Fibroblast of villous mesenchyme (primary cell): ENCODE results near the gene CAMSAP1. TPM values are rescaled to one million over a fixed set of nuclear protein-coding genes. Genes with fewer than 3 reads are reported as not detected.

Experiments used
- DNase-seq: peaks from one replicate; pipeline ENCODE4 v3.0.0-alpha.2; 2010; ENCODE audit warnings: low read depth
- H3K4me3 ChIP-seq: 2 replicates; pipeline ENCODE4 v1.5.1; 2011; ENCODE audit warnings: low read depth, mild to moderate bottlenecking, low read length
- total RNA-seq: library from RNA; depleted of rRNA; stranded (reverse); fragments of >200 nt; gene quantifications from 2 replicates; pipeline ENCODE4 v1.2.3, GENCODE V29; 2012
- TF ChIP-seq, protein P1 (sequence below): IDR thresholded peaks from 2 replicates; pipeline ENCODE4 v1.5.1; 2012; ENCODE audit warnings: low read depth, mild to moderate bottlenecking, low read length; ENCODE audit not compliant: insufficient read depth

CAMSAP1 gene
- total RNA-seq, 1 donor: 23.7 TPM

DNA sequence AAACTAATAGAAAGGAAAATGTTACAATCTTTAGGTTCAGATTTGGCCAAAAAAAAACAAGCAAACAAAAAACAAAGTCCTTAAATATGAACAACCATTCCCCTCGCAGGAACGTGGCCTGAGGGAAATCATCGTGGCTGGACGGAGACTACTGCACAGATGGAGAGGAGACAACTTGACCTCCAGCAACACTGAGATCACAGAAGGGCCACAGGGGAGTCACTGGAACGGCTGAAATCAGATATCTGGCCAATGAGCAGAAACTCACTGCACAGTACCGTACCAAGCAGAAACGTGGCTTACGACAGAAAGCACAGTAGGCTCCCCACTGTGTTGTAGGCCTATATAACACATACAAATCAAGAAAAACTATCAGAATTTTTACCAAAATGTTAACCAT is 27.7 kb downstream of the CAMSAP1 start:
- DNase-seq: no peak
- TF ChIP-seq, protein P1, sequence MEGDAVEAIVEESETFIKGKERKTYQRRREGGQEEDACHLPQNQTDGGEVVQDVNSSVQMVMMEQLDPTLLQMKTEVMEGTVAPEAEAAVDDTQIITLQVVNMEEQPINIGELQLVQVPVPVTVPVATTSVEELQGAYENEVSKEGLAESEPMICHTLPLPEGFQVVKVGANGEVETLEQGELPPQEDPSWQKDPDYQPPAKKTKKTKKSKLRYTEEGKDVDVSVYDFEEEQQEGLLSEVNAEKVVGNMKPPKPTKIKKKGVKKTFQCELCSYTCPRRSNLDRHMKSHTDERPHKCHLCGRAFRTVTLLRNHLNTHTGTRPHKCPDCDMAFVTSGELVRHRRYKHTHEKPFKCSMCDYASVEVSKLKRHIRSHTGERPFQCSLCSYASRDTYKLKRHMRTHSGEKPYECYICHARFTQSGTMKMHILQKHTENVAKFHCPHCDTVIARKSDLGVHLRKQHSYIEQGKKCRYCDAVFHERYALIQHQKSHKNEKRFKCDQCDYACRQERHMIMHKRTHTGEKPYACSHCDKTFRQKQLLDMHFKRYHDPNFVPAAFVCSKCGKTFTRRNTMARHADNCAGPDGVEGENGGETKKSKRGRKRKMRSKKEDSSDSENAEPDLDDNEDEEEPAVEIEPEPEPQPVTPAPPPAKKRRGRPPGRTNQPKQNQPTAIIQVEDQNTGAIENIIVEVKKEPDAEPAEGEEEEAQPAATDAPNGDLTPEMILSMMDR: no peak

DNA sequence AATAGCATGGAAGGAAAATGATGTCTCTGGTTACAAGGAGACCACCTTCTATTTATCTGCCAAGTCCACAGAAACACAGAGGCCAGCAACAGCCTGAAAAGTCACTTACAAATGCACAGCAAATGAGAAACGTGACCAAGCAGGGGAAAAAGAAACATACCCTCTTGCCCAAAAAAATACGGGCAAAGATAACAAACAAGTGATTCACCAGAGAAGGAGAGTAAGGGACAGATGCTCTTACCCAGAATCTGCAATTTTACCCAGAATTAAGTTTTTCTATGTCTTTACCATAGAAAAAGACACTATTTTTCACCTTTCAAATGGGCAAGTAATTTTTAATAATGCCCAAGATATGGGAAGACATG is 28.1 kb downstream of the CAMSAP1 start:
- no peak for DNase-seq
- no peak overlapping the region for H3K4me3 ChIP-seq
- TF ChIP-seq, protein P1: no peak

More for the DNA sequence above, 27.7 kb downstream of the CAMSAP1 start:
- no peak overlapping the region for H3K4me3 ChIP-seq

DNA sequence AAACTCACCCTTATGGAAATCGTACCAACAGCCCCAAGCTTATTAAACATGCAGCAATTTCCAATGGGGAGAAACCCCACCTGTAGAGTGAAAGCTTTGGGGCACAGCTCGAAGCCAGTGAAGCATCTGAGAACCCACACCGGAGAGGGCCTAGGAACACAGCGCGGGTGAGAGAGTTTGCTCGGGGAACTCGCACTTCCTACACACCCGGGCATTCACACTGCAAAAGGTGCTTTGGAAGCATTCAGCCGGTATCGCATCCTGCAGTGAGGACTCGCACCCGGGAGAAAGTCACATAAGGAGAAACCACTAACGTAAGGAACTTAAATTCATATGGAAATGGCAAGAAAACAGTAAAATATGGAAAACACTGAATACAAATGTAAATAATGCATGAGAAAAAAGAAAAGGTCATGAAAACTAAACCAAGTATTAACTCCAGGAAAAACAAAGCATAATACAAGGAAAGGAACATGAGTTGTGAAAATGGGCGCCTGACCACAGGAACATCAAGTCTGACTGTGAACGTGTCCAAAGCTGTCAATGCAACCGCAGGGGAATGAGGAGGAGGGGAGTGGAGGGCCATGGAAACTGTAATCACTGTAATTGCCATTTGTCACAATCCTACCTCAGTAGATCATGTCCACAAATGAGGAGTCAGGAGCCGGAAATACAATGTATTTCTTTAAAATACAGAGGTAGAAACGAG is 28.7 kb downstream of the CAMSAP1 start:
- TF ChIP-seq, protein P1: no peak
- no peak overlapping the region for H3K4me3 ChIP-seq
- no peak for DNase-seq

DNA sequence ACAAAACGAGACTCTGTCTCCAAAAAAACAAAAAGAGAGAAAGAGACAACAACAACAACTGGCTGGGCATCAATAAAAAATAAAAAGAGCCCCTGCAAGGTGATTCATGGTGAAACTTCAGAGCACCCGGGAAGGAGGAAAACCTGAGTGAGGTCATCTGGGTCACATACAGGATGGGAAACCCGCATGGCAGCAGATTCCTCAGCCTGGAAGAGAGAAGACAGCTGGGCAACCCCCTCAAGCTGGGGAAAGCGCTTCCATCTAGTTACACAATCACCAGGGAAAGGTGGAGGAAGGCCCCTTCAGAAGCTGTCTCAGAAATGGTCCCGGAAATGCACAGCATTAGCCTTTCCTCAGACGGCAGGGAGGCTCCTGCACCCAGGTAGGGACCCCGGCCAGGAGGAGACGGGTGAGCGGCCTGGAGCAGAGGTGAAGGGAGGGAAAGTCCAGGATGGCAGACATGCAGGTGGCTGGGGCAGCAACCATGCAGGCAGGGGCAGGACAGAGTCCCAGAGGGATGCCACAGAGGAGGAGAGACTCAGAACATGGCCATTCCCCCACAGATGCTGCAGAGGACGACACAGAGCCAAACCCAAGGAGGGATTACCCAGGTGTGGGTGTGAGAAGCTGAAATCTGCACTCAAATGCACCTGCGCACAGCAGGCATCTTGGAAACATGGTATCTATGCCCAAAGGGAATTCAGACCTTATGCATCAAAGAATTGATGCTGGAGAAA is 29.4 kb downstream of the CAMSAP1 start:
- TF ChIP-seq, protein P1: no peak
- H3K4me3 ChIP-seq: no peak overlapping the region
- no peak for DNase-seq

DNA sequence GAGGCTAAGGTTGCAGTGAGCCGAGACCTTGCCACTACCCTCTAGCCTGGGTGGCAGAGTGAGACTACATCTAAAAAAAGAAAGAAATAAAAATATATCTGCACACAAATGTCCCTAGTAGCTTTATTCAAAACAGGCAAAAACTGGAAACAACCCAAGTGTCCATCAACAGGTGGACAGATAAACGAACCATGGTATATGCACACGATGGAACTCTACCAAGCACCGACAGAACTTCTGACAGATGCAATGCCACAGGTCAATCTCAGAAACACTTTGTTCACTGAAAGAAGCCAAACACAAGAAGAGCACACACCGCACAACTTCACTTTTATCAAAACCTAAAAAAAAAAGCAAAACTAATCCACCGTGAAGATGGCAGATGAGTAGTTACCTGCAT is 30.4 kb downstream of the CAMSAP1 start:
- TF ChIP-seq, protein P1: no peak
- no peak overlapping the region for H3K4me3 ChIP-seq
- no peak for DNase-seq

DNA sequence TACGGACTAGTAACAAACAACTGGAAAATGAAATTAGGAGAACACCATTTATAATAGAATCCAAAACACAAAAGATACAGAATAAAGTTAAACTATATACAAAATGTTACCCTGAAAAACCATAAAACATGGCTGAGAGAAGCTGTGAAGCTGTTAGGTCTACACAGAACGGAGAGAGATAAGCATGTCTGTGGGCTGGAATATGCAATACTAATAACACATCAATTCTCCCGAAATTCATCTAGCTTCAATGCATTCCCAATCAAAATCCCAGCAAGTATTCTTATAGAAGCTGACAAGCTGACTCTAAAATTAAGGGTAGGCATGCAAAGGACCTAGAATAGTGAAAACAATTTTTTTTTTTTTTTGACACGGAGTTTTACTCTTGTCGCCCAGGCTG is 32.5 kb downstream of the CAMSAP1 start:
- TF ChIP-seq, protein P1: no peak
- DNase-seq: no peak
- H3K4me3 ChIP-seq: no peak overlapping the region

DNA sequence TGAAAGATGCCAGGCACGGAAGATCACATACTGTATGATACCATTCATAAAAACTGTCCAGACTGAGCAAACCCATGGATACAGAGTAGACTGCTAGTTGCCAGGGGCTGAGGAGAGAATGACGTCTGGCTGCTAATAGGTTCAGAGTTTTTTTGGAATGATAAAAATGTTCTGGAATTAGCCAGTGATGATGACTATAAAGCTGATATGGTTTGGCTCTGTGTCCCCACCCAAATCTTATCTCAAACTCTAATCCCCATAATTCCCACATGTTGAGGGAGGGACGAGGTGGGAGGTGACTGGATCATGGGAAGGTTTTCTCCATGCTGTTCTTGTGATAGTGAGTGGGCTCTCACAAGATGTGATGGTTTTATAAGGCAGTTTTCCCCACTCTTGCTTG is 37.4 kb downstream of the CAMSAP1 start:
- TF ChIP-seq, protein P1: no peak
- peak; percentile 57 for DNase-seq
- no peak overlapping the region for H3K4me3 ChIP-seq
